Fibroblast of upper back skin (primary cell): ENCODE measurements around the gene SIN3B.

Experiments
- DNase-seq: peaks from one replicate; pipeline ENCODE4 v3.0.0-alpha.2; 2013

SIN3B gene

DNA sequence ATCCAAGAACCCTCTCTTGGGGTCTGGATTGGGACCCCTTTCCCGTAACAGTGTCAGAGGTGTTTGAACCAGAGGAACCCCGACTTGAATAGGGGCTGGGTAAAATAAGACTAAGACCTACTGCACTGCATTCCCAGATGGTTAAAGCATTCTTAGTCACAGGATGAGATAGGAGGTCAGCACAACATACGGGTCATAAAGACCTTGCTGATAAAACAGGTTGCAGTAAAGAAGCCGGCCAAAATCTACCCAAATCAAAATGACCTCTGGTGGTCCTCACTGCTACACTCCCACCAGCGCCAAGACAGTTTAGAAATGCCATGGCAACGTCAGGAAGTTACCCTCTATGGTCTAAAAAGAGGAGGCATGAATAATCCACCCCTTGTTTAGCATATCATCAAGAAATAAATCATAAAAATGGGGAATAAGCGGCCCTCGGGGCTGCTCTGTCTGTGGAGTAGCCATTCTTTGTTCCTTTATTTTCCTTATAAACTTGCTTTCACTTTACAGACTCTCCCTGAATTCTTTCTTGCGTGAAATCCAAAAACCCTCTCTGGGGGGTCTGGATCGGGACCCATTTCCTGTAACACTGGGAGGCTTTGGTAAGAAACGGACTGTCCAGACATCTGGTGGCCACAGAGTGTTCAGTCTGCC lies 4.4 kb upstream of the SIN3B start:
- DNase-seq: peak; percentile 35

GRCh38 chr19:16825312-16826052 lies 3.7 kb upstream of the SIN3B start:
- peak; percentile 91 for DNase-seq

GRCh38 chr19:16829822-16830289 lies 658 bp downstream of the SIN3B start:
- no peak for DNase-seq

- DNase-seq: peak; percentile 25
These were observed 1.5 kb downstream of the SIN3B start for GRCh38 chr19:16830679-16831078.

DNA sequence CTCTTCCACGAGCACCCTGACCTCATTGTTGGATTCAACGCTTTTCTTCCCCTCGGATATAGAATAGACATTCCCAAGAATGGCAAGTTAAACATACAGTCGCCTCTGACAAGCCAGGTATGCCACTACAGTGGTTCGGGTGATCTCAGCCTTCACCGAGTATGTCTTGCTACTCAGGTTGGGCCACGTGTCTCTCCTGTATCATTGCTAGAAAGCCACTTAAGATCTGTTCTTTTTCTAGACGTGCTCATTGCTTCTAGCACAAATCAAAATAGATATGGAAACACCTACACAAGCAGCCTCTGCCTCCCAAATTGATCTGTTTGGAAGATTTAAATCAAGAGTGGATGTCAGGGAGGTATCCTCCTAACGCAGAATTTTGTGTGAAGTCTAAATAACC lies 2.3 kb downstream of the SIN3B start:
- DNase-seq: no peak

GRCh38 chr19:16834747-16835146 lies 5.5 kb downstream of the SIN3B start:
- DNase-seq: no peak

GRCh38 chr19:16836115-16837034 lies 7.2 kb downstream of the SIN3B start:
- DNase-seq: no peak

DNA sequence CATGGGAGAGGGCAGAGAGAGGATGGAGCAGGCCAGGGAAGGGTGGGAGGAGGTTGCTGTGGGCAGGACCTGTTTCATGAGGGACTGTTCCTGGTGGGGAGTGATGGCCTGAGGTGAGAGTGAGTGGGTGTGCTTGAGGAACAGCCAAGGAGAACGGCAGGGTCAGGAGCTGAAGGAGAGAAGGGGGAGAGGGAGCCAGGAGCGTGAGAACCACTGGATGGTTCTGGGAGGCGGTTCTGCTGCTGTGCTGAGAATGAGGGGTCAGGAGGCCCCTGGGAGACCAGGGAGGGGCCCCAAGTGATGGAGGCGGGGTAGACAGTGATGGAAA lies 7.8 kb downstream of the SIN3B start:
- DNase-seq: no peak

DNA sequence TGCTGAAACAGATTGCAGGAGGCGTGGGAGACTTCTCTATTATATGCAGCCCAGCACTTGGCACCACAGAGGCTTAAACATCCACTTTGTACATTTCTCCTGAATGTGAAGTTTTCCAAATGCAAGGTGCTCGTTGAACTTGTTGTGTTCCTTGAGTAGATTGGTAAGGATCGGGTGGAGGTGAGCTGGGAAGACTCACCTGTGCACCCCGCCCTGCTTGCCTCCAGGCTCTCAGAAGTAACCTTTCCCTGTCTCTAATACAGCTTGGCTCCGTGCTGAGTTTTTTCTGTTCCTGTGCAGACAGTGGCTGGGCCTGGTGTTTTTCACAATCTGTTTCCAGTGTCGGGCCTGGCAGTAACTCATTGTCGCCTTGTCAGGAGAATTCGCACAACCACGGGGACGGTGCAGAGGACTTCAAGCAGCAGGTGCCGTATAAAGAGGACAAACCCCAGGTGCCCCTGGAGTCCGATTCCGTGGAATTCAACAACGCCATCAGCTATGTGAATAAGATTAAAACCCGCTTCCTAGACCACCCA lies 12.3 kb downstream of the SIN3B start:
- DNase-seq: no peak

GRCh38 chr19:16846901-16847300 lies 17.7 kb downstream of the SIN3B start:
- DNase-seq: no peak

DNA sequence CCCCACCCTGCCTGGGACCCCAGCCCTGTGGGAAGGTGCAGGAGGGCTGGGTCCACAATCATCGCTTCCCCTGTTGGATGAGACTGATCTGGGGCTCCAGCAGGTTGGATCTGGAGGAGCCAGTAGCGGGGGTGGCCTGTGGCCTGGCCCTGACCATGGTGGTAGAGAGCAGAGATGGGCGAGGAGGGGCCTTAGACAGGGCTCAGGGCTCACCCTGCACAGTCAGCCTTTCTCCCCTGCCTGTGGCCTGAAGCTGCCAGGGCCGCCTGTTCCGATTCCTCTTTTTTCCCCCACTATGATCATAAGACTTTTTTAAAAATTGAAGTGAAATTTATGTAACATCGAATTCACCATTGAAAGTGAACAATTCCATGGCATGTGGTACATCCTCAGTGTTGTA lies 18.2 kb downstream of the SIN3B start:
- DNase-seq: no peak

DNA sequence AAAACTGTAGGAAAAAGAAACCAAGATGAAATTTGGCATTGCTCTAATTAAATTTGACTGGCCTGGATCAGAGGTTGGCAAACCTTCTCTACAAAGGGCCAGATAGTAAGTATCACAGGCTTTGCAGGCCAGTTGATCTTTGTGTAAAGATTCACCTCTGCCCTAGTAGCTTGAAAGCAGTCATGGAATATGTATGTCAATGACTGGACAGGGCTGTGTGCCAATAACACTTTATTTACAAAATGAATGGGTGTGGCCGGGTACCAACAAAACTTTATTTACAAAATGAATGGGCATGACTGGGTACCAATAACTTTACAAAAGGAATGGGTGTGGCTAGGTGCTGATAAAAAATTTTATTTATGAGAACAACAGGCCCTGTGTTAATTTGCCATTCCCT lies 20.0 kb downstream of the SIN3B start:
- DNase-seq: no peak

DNA sequence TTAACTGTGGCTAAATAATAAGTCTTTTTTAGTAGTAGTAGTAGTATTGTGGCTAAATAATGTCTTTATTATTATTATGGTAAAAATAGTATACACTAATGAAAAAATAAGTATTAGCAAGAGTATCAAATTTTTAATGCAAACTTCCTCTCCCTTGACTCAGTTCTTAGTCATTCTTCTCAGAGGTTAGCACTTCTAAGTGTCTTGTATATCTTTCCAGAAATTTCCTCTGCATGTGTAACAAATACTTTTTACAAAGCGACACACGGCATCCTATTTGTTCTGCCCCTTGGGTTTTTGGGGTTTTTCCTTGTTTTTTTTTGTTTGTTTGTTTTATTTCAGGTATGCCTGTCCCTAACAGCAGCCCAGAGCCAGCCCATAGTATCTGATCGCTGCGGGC lies 20.9 kb downstream of the SIN3B start:
- peak; percentile 7 for DNase-seq

DNA sequence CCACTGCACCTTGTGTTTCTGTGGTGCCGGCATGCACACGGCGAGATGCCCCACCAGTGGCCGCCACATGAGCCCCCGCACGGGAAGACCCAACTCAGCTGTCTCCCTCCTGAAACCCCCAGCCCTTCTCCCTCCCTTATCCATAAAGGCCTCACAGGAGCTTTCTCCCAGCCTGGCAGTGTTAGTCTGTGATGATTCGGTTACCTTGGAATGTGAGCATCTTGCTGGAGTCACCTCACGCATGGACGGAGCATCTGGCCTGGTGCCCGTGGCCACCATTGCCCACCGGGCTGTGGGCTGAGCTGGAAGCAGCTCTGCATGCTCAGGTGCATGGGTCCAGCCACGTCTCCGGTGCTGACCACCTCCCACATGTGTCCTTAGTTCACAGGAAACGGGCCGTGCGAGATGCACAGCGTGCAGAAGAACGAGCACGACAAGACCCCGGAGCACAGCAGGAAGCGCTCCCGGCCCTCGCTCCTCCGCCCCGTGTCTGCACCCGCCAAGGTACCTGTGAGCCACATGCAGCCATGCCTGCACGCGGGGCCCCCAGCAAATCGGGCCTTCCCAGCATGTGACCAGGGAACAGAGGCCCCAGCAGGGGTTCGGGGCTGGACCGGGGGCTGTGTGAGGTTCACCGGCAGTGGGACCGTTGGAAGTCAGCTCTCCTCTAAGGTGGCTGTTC lies 22.0 kb downstream of the SIN3B start:
- DNase-seq: peak; percentile 34

DNA sequence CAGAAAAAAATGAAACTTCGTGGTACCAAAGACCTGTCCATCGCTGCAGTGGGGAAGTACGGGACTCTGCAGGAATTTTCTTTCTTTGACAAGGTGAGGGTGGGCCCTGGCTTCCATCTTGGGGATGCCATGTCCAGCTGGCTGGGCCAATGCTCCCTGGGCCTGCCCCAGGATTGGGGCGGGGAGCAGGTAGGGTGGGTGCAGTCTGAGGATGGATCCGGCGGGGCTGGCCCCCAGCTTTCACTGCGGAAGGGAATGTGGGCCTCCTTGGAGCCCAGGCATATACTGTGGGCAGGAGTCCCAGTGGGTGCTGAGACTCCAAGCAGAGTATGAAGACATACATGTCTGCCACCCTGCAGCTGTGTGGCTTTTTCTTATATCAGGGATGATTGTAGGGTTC lies 23.9 kb downstream of the SIN3B start:
- DNase-seq: no peak

DNA sequence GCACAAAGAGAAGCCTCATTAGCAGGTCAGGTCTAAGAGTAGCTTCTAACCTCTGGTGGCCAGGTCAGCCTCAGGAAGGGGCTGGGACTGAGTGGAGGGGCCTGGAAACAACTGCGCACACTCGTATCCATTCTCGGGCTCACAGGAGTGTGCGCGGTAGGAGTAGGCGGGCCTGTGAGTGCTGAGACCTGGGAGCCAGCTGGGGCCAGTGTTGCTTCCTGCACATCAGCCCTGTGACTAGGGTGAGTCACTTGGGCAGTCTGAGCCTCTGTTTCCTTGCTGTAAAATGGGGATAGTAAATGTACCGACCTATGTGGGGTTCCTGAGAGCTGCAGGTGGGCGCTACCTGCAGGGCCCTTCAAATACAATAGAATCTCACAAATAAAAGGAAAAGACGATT lies 26.9 kb downstream of the SIN3B start:
- no peak for DNase-seq

- DNase-seq: no peak
These were observed 30.4 kb downstream of the SIN3B start for GRCh38 chr19:16859626-16860025.

DNA sequence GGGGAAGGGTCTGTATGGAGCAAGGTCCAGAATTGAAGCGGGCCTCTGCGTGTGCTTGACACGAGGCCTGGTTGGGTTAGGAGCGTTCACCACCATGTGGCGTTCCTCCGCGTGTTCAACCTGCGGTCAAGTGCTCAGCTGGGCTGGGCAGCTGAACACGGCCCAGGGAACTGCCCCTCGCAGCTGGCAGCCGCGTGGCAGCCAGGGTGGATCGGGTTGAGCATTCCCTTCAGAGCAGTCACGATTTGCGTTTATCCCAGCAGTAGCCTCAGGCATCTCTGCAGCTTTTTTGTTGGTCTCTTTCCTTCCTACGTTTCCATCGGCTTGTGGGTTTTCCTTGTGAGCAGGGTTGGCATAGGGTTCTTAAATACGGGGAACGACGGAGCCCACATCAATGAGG lies 30.9 kb downstream of the SIN3B start:
- peak; percentile 11 for DNase-seq

- DNase-seq: no peak
These were observed 31.8 kb downstream of the SIN3B start for GRCh38 chr19:16861011-16861410.

- no peak for DNase-seq
These were observed 32.6 kb downstream of the SIN3B start for GRCh38 chr19:16861834-16862233.

- DNase-seq: no peak
These were observed 33.7 kb downstream of the SIN3B start for GRCh38 chr19:16862826-16863415.

DNA sequence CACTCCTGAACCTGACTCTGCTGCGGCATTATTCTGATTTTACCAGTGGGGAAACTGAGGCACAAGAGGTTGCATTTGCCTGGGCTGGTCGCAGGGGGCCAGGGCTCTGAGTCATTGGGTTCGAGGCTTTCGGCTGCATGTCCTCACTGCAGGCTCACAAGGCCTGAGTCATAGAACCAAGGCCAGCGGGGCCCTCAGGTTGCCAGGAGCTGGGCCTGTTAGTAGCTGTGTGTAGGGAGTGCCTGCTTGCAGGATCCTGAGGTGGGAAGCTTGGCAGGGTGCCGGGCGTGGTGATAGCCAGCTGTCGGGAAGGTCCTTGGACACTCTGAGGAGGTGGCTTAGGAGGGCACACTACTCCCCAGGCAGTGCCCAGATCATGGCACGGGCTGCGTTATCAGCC lies 38.0 kb downstream of the SIN3B start:
- DNase-seq: no peak
